Breast epithelium (tissue), 3 donors: Measurements from ENCODE around the gene IQGAP2.

Experiments
- POLR2A ChIP-seq: fragments of 450-650 bp; IDR thresholded peaks from one replicate; pipeline ENCODE4 v1.6.1; 2016; ENCODE audit warnings: antibody characterized with exemption, mild to moderate bottlenecking, moderate library complexity
- POLR2AphosphoS5 ChIP-seq, 3 donors: sonication (generic); formaldehyde crosslinking; IDR thresholded peaks; one replicate each; pipeline ENCODE4 v1.6.1; 2017; ENCODE audit warnings: antibody characterized with exemption in 3 of 3
- TF ChIP-seq, protein P1 (sequence below), 3 donors: fragments of 450-650 bp; IDR thresholded peaks; one replicate each; pipeline ENCODE4 v1.5.1; 2016 to 2017; ENCODE audit warnings: antibody characterized with exemption in 3 of 3, mild to moderate bottlenecking in 3 of 3, moderate library complexity in 3 of 3

- TF ChIP-seq, protein P1, sequence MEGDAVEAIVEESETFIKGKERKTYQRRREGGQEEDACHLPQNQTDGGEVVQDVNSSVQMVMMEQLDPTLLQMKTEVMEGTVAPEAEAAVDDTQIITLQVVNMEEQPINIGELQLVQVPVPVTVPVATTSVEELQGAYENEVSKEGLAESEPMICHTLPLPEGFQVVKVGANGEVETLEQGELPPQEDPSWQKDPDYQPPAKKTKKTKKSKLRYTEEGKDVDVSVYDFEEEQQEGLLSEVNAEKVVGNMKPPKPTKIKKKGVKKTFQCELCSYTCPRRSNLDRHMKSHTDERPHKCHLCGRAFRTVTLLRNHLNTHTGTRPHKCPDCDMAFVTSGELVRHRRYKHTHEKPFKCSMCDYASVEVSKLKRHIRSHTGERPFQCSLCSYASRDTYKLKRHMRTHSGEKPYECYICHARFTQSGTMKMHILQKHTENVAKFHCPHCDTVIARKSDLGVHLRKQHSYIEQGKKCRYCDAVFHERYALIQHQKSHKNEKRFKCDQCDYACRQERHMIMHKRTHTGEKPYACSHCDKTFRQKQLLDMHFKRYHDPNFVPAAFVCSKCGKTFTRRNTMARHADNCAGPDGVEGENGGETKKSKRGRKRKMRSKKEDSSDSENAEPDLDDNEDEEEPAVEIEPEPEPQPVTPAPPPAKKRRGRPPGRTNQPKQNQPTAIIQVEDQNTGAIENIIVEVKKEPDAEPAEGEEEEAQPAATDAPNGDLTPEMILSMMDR (IDR thresholded peaks at IDR 0.05) = no peak
- TF ChIP-seq POLR2A (no peak), POLR2AphosphoS5 (IDR thresholded peaks at IDR 0.05) (no peak)
These were observed 87.0 kb downstream of the IQGAP2 start for GRCh38 chr5:76489877-76490688.
